Measurements from ENCODE around the gene SULT2A1. TPM values are rescaled to one million over a fixed set of nuclear protein-coding genes. Genes with fewer than 3 reads are reported as not detected.
A peak's percentile ranks its signal among the peaks of the same experiment; 100 is the strongest.

SULT2A1 gene
- total and polyA plus RNA-seq, 10 donors: 0.19 TPM; not detected in 9

GRCh38 chr19:47890865-47891621 is 4.9 kb upstream of the SULT2A1 start:
- H3K4me1 ChIP-seq: no peaks in the 10 kb centered on the region
- peaks cover 0 to 3% (median 0%) of the 10 kb centered on the region in 7 donors for H3K27me3 ChIP-seq (replicated peaks in 1 of 7)
- 55 to 61% (median 56%) methylated on average over 7 of the region's 7 CpGs for WGBS, 5 donors
- no peaks in the 10 kb centered on the region for H3K36me3 ChIP-seq
- no peak overlapping the region for H3K4me3 ChIP-seq
- intact Hi-C loops (cut with DNase I; ENCODE audit: low total_unique reads): no loop called here
- H3K27ac ChIP-seq: peak overlapping the region in 7 of 8 donors; percentile 43 to 82 (median 73)
- no peak for DNase-seq
- H3K9me3 ChIP-seq: peaks cover 0 to 32% (median 20%) of the 10 kb centered on the region in 8 donors
- no peak for TF ChIP-seq CTCF (IDR thresholded peaks at IDR 0.05 in 8 of 11, conservative IDR thresholded peaks at IDR 0.05 in 3 of 11)
- no peak for TF ChIP-seq POLR2A (IDR thresholded peaks at IDR 0.05)
- no peak for TF ChIP-seq POLR2AphosphoS5 (IDR thresholded peaks at IDR 0.05)

- TF ChIP-seq POLR2AphosphoS5 (IDR thresholded peaks at IDR 0.05): no peak
- TF ChIP-seq POLR2A (IDR thresholded peaks at IDR 0.05): no peak
- Histone ChIP-seq H3K27ac (no peak overlapping the region), H3K9me3 (no peaks in the 10 kb centered on the region), H3K36me3 (no peaks in the 10 kb centered on the region), H3K4me1 (no peaks in the 10 kb centered on the region), H3K4me3 (no peak overlapping the region), H3K27me3 (replicated peaks in 1 of 7) (peaks cover 0 to 12% (median 0%) of the 10 kb centered on the region in 7 donors)
- 75 to 85% (median 84%) methylated on average over 5 of the region's 5 CpGs for WGBS, 5 donors
- no peak for DNase-seq
- intact Hi-C loops (cut with DNase I; ENCODE audit: low total_unique reads): no loop called here
Measured at GRCh38 chr19:47885067-47885463, 1.1 kb downstream of the SULT2A1 start.

- Histone ChIP-seq H3K36me3 (no peaks in the 10 kb centered on the region), H3K9me3 (peaks cover 0 to 4% (median 0%) of the 10 kb centered on the region in 8 donors), H3K27me3 (replicated peaks in 1 of 7) (peaks cover 0 to 22% (median 0%) of the 10 kb centered on the region in 7 donors), H3K4me1 (no peaks in the 10 kb centered on the region), H3K4me3 (no peak overlapping the region), H3K27ac (no peak overlapping the region)
- WGBS, 5 donors: 74 to 92% (median 85%) methylated on average over 3 of the region's 3 CpGs
- intact Hi-C loops (cut with DNase I; ENCODE audit: low total_unique reads): no loop called here
- DNase-seq: no peak
- TF ChIP-seq POLR2A (IDR thresholded peaks at IDR 0.05) (no peak), POLR2AphosphoS5 (IDR thresholded peaks at IDR 0.05) (no peak), CTCF (IDR thresholded peaks at IDR 0.05 in 8 of 11, conservative IDR thresholded peaks at IDR 0.05 in 3 of 11) (no peak)
Measured at GRCh38 chr19:47882890-47883289, 3.2 kb downstream of the SULT2A1 start.

GRCh38 chr19:47881757-47882156 is 4.4 kb downstream of the SULT2A1 start:
- intact Hi-C loops (cut with DNase I; ENCODE audit: low total_unique reads): no loop called here
- TF ChIP-seq POLR2A (IDR thresholded peaks at IDR 0.05) (no peak), POLR2AphosphoS5 (IDR thresholded peaks at IDR 0.05) (no peak), CTCF (IDR thresholded peaks at IDR 0.05 in 8 of 11, conservative IDR thresholded peaks at IDR 0.05 in 3 of 11) (no peak)
- Histone ChIP-seq H3K9me3 (peaks cover 0 to 4% (median 0%) of the 10 kb centered on the region in 8 donors), H3K4me1 (no peaks in the 10 kb centered on the region), H3K4me3 (no peak overlapping the region), H3K27me3 (replicated peaks in 1 of 7) (peaks cover 0 to 25% (median 0%) of the 10 kb centered on the region in 7 donors), H3K27ac (no peak overlapping the region), H3K36me3 (no peaks in the 10 kb centered on the region)
- WGBS, 5 donors: 75 to 81% (median 77%) methylated on average over 5 of the region's 5 CpGs
- DNase-seq: no peak

Data from spleen (tissue), 11 donors.